ENCODE results near the gene IGF2BP3. TPM values are rescaled to one million over a fixed set of nuclear protein-coding genes. Genes with fewer than 3 reads are reported as not detected.

The IGF2BP3 gene
- total RNA-seq, 3 donors from 2014 or later (not counting 1 experiment from before 2014, with no cell fraction given): 1.4 to 2.9 TPM; not detected in 1

GRCh38 chr7:23279819-23280525 is 190.3 kb downstream of the IGF2BP3 start:
- Histone ChIP-seq H3K36me3 (ENCODE audit: control insufficient read depth, insufficient read depth, low read length) (no peaks in the 10 kb centered on the region), H3K27me3 (ENCODE audit: control insufficient read depth, insufficient read depth, low read length) (no peaks in the 10 kb centered on the region), H3K4me3 (ENCODE audit: low read length) (no peak overlapping the region), H3K27ac (ENCODE audit: low read length) (no peak overlapping the region), H3K9me3 (ENCODE audit: control insufficient read depth, insufficient read depth, low read length) (no peaks in the 10 kb centered on the region), H3K4me1 (ENCODE audit: control insufficient read depth, insufficient read depth, low read length) (no peaks in the 10 kb centered on the region)
- DNase-seq: no peak
- Mint-ChIP-seq H3K4me3 (no peak overlapping the region), H3K4me1 (no peaks in the 10 kb centered on the region), H3K27ac (no peak overlapping the region), H3K9me3 (no peaks in the 10 kb centered on the region), H3K27me3 (ENCODE audit: low read depth in 2 of 2) (no peaks in the 10 kb centered on the region), H3K36me3 (no peaks in the 10 kb centered on the region)
- ATAC-seq: no peak
- intact Hi-C loops (cut with micrococcal nuclease): loop anchor here (10.0 kb wide), 1 partner anchor 245 kb away; no protein-coding TSS in a partner anchor
- 71% methylated on average over 1 of the region's 2 CpGs for WGBS (ENCODE audit: insufficient coverage)
- no peak for TF ChIP-seq CTCF (IDR thresholded peaks at IDR 0.05)

DNA sequence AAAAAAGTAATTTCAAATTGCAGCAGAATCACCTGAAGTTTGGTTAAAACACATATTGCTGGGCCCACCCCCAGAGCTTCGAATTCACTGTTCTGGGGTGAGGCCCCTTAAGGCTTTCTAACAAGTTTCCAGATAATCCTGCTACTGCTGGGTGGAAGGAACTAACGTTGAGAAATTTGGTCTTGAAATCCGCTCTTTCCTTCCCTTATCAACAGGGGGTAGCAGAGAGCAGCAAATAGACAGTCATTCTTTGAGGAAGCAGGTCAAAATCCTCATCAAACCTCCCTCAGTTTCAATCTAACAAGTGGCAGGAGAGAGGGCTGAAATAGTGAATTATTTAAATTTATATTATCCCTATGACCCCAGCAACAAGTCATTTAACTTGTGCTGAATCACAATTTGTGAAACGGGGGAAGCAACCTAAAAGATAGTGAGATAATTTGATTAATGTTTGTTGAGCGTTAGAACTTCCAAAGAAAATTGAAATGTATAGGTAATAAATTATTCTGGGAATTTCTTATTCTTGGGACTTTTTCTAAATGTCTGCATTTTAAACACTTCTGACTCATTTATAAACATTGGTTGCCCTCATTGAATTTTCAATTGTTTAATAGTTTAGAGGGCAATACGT is 192.8 kb downstream of the IGF2BP3 start:
- peak in 1 of 2 donors; percentile 81 for DNase-seq
- Histone ChIP-seq H3K27me3 (ENCODE audit: control insufficient read depth, insufficient read depth, low read length) (no peaks in the 10 kb centered on the region), H3K27ac (ENCODE audit: low read length) (no peak overlapping the region), H3K36me3 (ENCODE audit: control insufficient read depth, insufficient read depth, low read length) (no peaks in the 10 kb centered on the region), H3K4me3 (ENCODE audit: low read length) (no peak overlapping the region), H3K4me1 (ENCODE audit: control insufficient read depth, insufficient read depth, low read length) (peaks cover 7% of the 10 kb centered on the region), H3K9me3 (ENCODE audit: control insufficient read depth, insufficient read depth, low read length) (no peaks in the 10 kb centered on the region)
- Mint-ChIP-seq H3K4me1 (peaks cover 9 to 10% of the 10 kb centered on the region in 2 donors), H3K9me3 (no peaks in the 10 kb centered on the region), H3K27ac (no peak overlapping the region), H3K36me3 (no peaks in the 10 kb centered on the region), H3K4me3 (no peak overlapping the region), H3K27me3 (ENCODE audit: low read depth in 2 of 2) (peaks cover 0 to 1% of the 10 kb centered on the region in 2 donors)
- WGBS (ENCODE audit: insufficient coverage): 67% methylated on average over 3 of the region's 6 CpGs
- peak; percentile 74 for TF ChIP-seq CTCF (IDR thresholded peaks at IDR 0.05)
- peak; percentile 54 to 72 (median 58) for ATAC-seq
- intact Hi-C loops (cut with micrococcal nuclease): loop anchor here (10.0 kb wide), 1 partner anchor 247 kb away; no protein-coding TSS in a partner anchor

DNA sequence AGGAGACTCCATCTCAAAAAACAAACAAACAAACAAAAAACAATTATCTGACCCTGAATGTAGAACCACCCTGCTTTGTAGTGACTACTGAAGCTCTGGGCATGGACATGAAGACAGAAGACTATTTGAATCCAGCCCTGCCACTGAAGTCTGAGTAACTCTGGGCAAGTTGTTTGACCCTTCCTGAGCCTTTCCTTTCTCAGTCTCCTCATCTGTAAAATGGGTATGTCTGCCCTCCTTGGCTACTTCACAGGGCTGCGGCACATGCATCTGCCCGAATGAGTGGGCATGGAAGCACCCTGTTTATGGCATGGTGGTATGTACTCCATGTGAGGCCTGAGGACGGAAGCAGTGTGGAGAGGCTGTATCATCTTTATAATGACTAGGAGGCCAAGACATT is 193.3 kb downstream of the IGF2BP3 start:
- H3K27ac ChIP-seq (ENCODE audit: low read length): no peak overlapping the region
- Mint-ChIP-seq H3K9me3 (no peaks in the 10 kb centered on the region), H3K27ac (no peak overlapping the region), H3K4me1 (peaks cover 9 to 10% of the 10 kb centered on the region in 2 donors), H3K27me3 (ENCODE audit: low read depth in 2 of 2) (peaks cover 5% of the 10 kb centered on the region in 2 donors), H3K4me3 (no peak overlapping the region), H3K36me3 (no peaks in the 10 kb centered on the region)
- DNase-seq (no peak), ATAC-seq (peak in 1 of 3 donors; percentile 3)
- 91% methylated on average over 3 of the region's 3 CpGs for WGBS (ENCODE audit: insufficient coverage)
- intact Hi-C loops (cut with micrococcal nuclease): loop anchor here (10.0 kb wide), 1 partner anchor 248 kb away; no protein-coding TSS in a partner anchor
- H3K4me3 ChIP-seq (ENCODE audit: low read length): no peak overlapping the region
- H3K9me3 ChIP-seq (ENCODE audit: control insufficient read depth, insufficient read depth, low read length): no peaks in the 10 kb centered on the region
- H3K4me1 ChIP-seq (ENCODE audit: control insufficient read depth, insufficient read depth, low read length): peaks cover 7% of the 10 kb centered on the region
- H3K27me3 ChIP-seq (ENCODE audit: control insufficient read depth, insufficient read depth, low read length): no peaks in the 10 kb centered on the region
- no peak for TF ChIP-seq CTCF (IDR thresholded peaks at IDR 0.05)
- no peaks in the 10 kb centered on the region for H3K36me3 ChIP-seq (ENCODE audit: control insufficient read depth, insufficient read depth, low read length)
